Left lung (tissue), 10 donors: ENCODE data around the gene MAPK8IP3. TPM values are rescaled to one million over a fixed set of nuclear protein-coding genes. Genes with fewer than 3 reads are reported as not detected.
"Not testable (repeated sequence)": the region's sequence is repeated elsewhere in the genome, so short reads cannot be mapped to it uniquely, and the experiment has no call there.

Experiments
- ATAC-seq: fragments of 200-7000 bp; cut with Tn5 transposase; one replicate; pipeline ENCODE4 v1.9.1; 2020; ENCODE audit warnings: moderate library complexity
- DNase-seq, 4 donors: peaks; one replicate each; pipeline ENCODE4 v3.0.0-alpha.2; 2013 to 2020
- H3K27ac ChIP-seq, 2 donors: fragments of 200-600 bp; sonication (generic) in 1 of 2; one replicate each; pipeline versions ENCODE4 v1.5.0 to v1.8.0; 2020 to 2021
- H3K27me3 ChIP-seq, 2 donors: fragments of 200-600 bp; sonication (generic) in 1 of 2; one replicate each; pipeline versions ENCODE4 v1.5.0 to v1.8.0; 2020 to 2021
- H3K36me3 ChIP-seq, 2 donors: fragments of 200-600 bp; sonication (generic) in 1 of 2; one replicate each; pipeline versions ENCODE4 v1.5.0 to v1.8.0; 2020 to 2021
- H3K4me1 ChIP-seq, 2 donors: fragments of 200-600 bp; one replicate each; pipeline ENCODE4 v1.8.0; 2021
- H3K4me3 ChIP-seq, 2 donors: fragments of 200-600 bp; sonication (generic) in 1 of 2; one replicate each; pipeline versions ENCODE4 v1.5.0 to v1.8.0; 2020 to 2021; ENCODE audit warnings: mild to moderate bottlenecking in 1 of 2
- H3K9me3 ChIP-seq, 2 donors: fragments of 200-600 bp; sonication (generic) in 1 of 2; one replicate each; pipeline versions ENCODE4 v1.5.0 to v1.8.0; 2020 to 2021
- CTCF ChIP-seq, 2 donors: fragments of 200-600 bp; sonication (generic) in 1 of 2; IDR thresholded peaks; one replicate each; pipeline versions ENCODE4 v1.5.0 to v1.8.0; 2021; ENCODE audit warnings: antibody characterized with exemption in 2 of 2
- intact Hi-C, 2 donors: fragments of 100-400 bp; cut with DNase I; formaldehyde crosslinking; loops; one replicate each; pipeline versions ENCODE4 v1.11.2 to v1.14.2; 2022
- polyA plus RNA-seq, 6 donors: library from polyadenylated mRNA; unstranded; fragments of 120-200 nt; gene quantifications; one replicate each; pipeline ENCODE4 v1.2.1, GENCODE V29; 2013; ENCODE audit not compliant: insufficient read length in 6 of 6
- total RNA-seq, 2 donors: library from RNA; stranded (reverse); fragmentation: NEBNext Ultra II Directional; extraction: Animal tissue kit (Norgen Biotek cat#: 25700); gene quantifications; one replicate each; pipeline ENCODE4 v1.2.1, GENCODE V29; 2021
- donor health status: DM: no; HTN: yes; CAD: no.
- donor health status: DM: no; HTN: no; CAD: no.

Gene MAPK8IP3
- total and polyA plus RNA-seq, 8 donors: 48.1 to 85.9 (median 64.0) TPM

GRCh38 chr16:1793578-1794220 is 87.7 kb downstream of the MAPK8IP3 start, which contains the start of gene IGFALS:
Gene IGFALS (minus strand): TSS chr16:1793705. CDS start chr16:1793652, 53 bp downstream.
- Histone ChIP-seq H3K9me3 (peaks cover 0 to 10% of the 10 kb centered on the region in 2 donors), H3K4me3 (peak within 1 kb of the TSS in 1 of 2 donors; percentile 6), H3K27ac (no peak within 1 kb of the TSS), H3K4me1 (no peaks in the 10 kb centered on the region), H3K27me3 (no peaks in the 10 kb centered on the region), H3K36me3 (peaks cover 0 to 38% of the 10 kb centered on the region in 2 donors)
- DNase-seq (peak in 2 of 4 donors; percentile 40 to 80), ATAC-seq (peak; percentile 79)
- intact Hi-C loops: no loop called here
- TF ChIP-seq CTCF (IDR thresholded peaks at IDR 0.05): no peak

- TF ChIP-seq CTCF (IDR thresholded peaks at IDR 0.05): no peak
- intact Hi-C loops: no loop called here
- Histone ChIP-seq H3K27ac (no peak overlapping the region), H3K4me1 (no peaks in the 10 kb centered on the region), H3K9me3 (peaks cover 0 to 11% of the 10 kb centered on the region in 2 donors), H3K36me3 (peaks cover 0 to 32% of the 10 kb centered on the region in 2 donors), H3K4me3 (peak overlapping the region in 1 of 2 donors; percentile 6), H3K27me3 (no peaks in the 10 kb centered on the region)
- DNase-seq (peak in 3 of 4 donors; percentile 51 to 83 (median 58)), ATAC-seq (peak; percentile 91)
Observed at GRCh38 chr16:1794221-1794871, 88.4 kb downstream of the MAPK8IP3 start.

GRCh38 chr16:1794908-1795666 is 89.1 kb downstream of the MAPK8IP3 start:
- intact Hi-C loops: no loop called here
- Histone ChIP-seq H3K27ac (no peak overlapping the region), H3K4me3 (no peak overlapping the region), H3K36me3 (peaks cover 0 to 24% of the 10 kb centered on the region in 2 donors), H3K4me1 (no peaks in the 10 kb centered on the region), H3K9me3 (peaks cover 0 to 11% of the 10 kb centered on the region in 2 donors), H3K27me3 (no peaks in the 10 kb centered on the region)
- no peak for ATAC-seq
- TF ChIP-seq CTCF (IDR thresholded peaks at IDR 0.05): no peak
- no peak for DNase-seq

- H3K9me3 ChIP-seq: peaks cover 0 to 11% of the 10 kb centered on the region in 2 donors
- intact Hi-C loops, H3K27ac ChIP-seq, H3K27me3 ChIP-seq, H3K4me1 ChIP-seq, DNase-seq, H3K4me3 ChIP-seq, H3K36me3 ChIP-seq, ATAC-seq: not testable (repeated sequence)
Observed at GRCh38 chr16:1799263-1799662, 93.3 kb downstream of the MAPK8IP3 start.

- Histone ChIP-seq H3K9me3 (peaks cover 0 to 11% of the 10 kb centered on the region in 2 donors), H3K36me3 (no peaks in the 10 kb centered on the region), H3K27me3 (no peaks in the 10 kb centered on the region), H3K4me1 (no peaks in the 10 kb centered on the region), H3K4me3 (no peak overlapping the region), H3K27ac (no peak overlapping the region)
- no peak for TF ChIP-seq CTCF (IDR thresholded peaks at IDR 0.05)
- no peak for ATAC-seq
- intact Hi-C loops: no loop called here
- no peak for DNase-seq
Observed at GRCh38 chr16:1800701-1801100, 94.7 kb downstream of the MAPK8IP3 start.
